ENCODE results near the gene CHPF2. TPM values are rescaled to one million over a fixed set of nuclear protein-coding genes. Genes with fewer than 3 reads are reported as not detected.
A peak's percentile ranks its signal among the peaks of the same experiment; 100 is the strongest.

Gene CHPF2
- total RNA-seq, 4 donors from 2014 or later, result 33.9 to 82.4 (median 58.7) TPM

GRCh38 chr7:151245360-151246101 lies 13.2 kb downstream of the CHPF2 start:
- Histone ChIP-seq H3K4me1 (peaks cover 34 to 63% of the 10 kb centered on the region in 2 donors), H3K27me3 (no peaks in the 10 kb centered on the region), H3K36me3 (no peaks in the 10 kb centered on the region), H3K9me3 (no peaks in the 10 kb centered on the region), H3K27ac (no peak overlapping the region), H3K4me3 (replicated peaks in 1 of 3) (peak overlapping the region in 1 of 3 donors; percentile 34)
- peak in 5 of 6 experiments; percentile 28 to 76 (median 44) for TF ChIP-seq CTCF (IDR thresholded peaks at IDR 0.05)
- no peak for TF ChIP-seq POLR2A (IDR thresholded peaks at IDR 0.05)
- DNase-seq, result peak; percentile 46 to 54
- WGBS, 2 donors, result 9 to 32% methylated on average over 4 to 30 of the region's 60 CpGs
- intact Hi-C loops (cut with DNase I), result loop anchor here (2.0 kb wide), 1 partner anchor 57 kb away; no protein-coding TSS in a partner anchor

- TF ChIP-seq POLR2A (IDR thresholded peaks at IDR 0.05), result no peak
- no peak for TF ChIP-seq CTCF (IDR thresholded peaks at IDR 0.05)
- 46 to 52% methylated on average over 11 to 13 of the region's 13 CpGs for WGBS, 2 donors
- no peaks in the 10 kb centered on the region for H3K27me3 ChIP-seq
- peak overlapping the region in 1 of 3 donors; percentile 91 for H3K27ac ChIP-seq
- intact Hi-C loops (cut with DNase I), result no loop called here
- no peak overlapping the region for H3K4me3 ChIP-seq (replicated peaks in 1 of 3)
- peak; percentile 33 to 36 for DNase-seq
- H3K9me3 ChIP-seq, result no peaks in the 10 kb centered on the region
- H3K4me1 ChIP-seq, result peaks cover 41 to 71% of the 10 kb centered on the region in 2 donors
- no peaks in the 10 kb centered on the region for H3K36me3 ChIP-seq
Observed at GRCh38 chr7:151246102-151246850, 14.0 kb downstream of the CHPF2 start.

GRCh38 chr7:151246851-151247580 lies 14.7 kb downstream of the CHPF2 start:
- intact Hi-C loops (cut with DNase I), result no loop called here
- peak overlapping the region in 1 of 3 donors; percentile 60 for H3K4me3 ChIP-seq (replicated peaks in 1 of 3)
- DNase-seq, result peak; percentile 20 to 23
- no peaks in the 10 kb centered on the region for H3K27me3 ChIP-seq
- H3K4me1 ChIP-seq, result peaks cover 43 to 73% of the 10 kb centered on the region in 2 donors
- TF ChIP-seq CTCF (IDR thresholded peaks at IDR 0.05), result no peak
- no peaks in the 10 kb centered on the region for H3K36me3 ChIP-seq
- H3K9me3 ChIP-seq, result no peaks in the 10 kb centered on the region
- H3K27ac ChIP-seq, result peak overlapping the region in 2 of 3 donors; percentile 29 to 91
- WGBS, 2 donors, result 53 to 56% methylated on average over 4 of the region's 4 CpGs

- peaks cover 47 to 81% of the 10 kb centered on the region in 2 donors for H3K4me1 ChIP-seq
- no peaks in the 10 kb centered on the region for H3K36me3 ChIP-seq
- 20 to 24% methylated on average over 10 to 13 of the region's 29 CpGs for WGBS, 2 donors
- peak overlapping the region; percentile 29 to 91 (median 88) for H3K27ac ChIP-seq
- H3K9me3 ChIP-seq, result no peaks in the 10 kb centered on the region
- H3K4me3 ChIP-seq (replicated peaks in 1 of 3), result peak overlapping the region; percentile 59 to 74 (median 60)
- H3K27me3 ChIP-seq, result no peaks in the 10 kb centered on the region
- DNase-seq, result peak; percentile 55 to 60
- intact Hi-C loops (cut with DNase I), result no loop called here
- TF ChIP-seq CTCF (IDR thresholded peaks at IDR 0.05) (no peak), POLR2A (IDR thresholded peaks at IDR 0.05) (no peak)
Observed at GRCh38 chr7:151247611-151248345, 15.5 kb downstream of the CHPF2 start.

Measured in thyroid gland (tissue), 4 donors.